Measurements from ENCODE around the gene PSMB3. TPM values are rescaled to one million over a fixed set of nuclear protein-coding genes. Genes with fewer than 3 reads are reported as not detected.

Gene PSMB3
- total RNA-seq, 2 donors from 2014 or later, result 182 to 190 TPM

- Mint-ChIP-seq H3K27ac (peak overlapping the region; percentile 62), H3K9me3 (peaks cover 0 to 3% of the 10 kb centered on the region in 2 donors), H3K27me3 (ENCODE audit: low read depth) (no peaks in the 10 kb centered on the region), H3K4me1 (ENCODE audit: low read depth) (peaks cover 67% of the 10 kb centered on the region), H3K36me3 (ENCODE audit: insufficient read depth in 2 of 2) (peaks cover 4% of the 10 kb centered on the region in 2 donors), H3K4me3 (peak overlapping the region; percentile 91 to 100)
- no peak for DNase-seq
- ATAC-seq (replicated peaks in 1 of 2), result no peak
These were observed 19.9 kb upstream of the PSMB3 start for GRCh38 chr17:38732376-38733281.

GRCh38 chr17:38733282-38733981 is 19.1 kb upstream of the PSMB3 start:
- Mint-ChIP-seq H3K36me3 (ENCODE audit: insufficient read depth in 2 of 2) (peaks cover 1% of the 10 kb centered on the region in 2 donors), H3K4me3 (peak overlapping the region; percentile 43 to 50), H3K4me1 (ENCODE audit: low read depth) (peaks cover 59% of the 10 kb centered on the region), H3K9me3 (no peaks in the 10 kb centered on the region), H3K27ac (peak overlapping the region; percentile 62), H3K27me3 (ENCODE audit: low read depth) (no peaks in the 10 kb centered on the region)
- ATAC-seq (replicated peaks in 1 of 2) (no peak), DNase-seq (no peak)

GRCh38 chr17:38733982-38734973 is 18.3 kb upstream of the PSMB3 start:
- peaks cover 51% of the 10 kb centered on the region for H3K4me1 Mint-ChIP-seq (ENCODE audit: low read depth)
- ATAC-seq (replicated peaks in 1 of 2), result peak in 1 of 2 donors; percentile 16

GRCh38 chr17:38735161-38735997 is 17.2 kb upstream of the PSMB3 start:
- H3K4me1 Mint-ChIP-seq (ENCODE audit: low read depth), result peaks cover 47% of the 10 kb centered on the region

More at GRCh38 chr17:38733982-38734973, 18.3 kb upstream of the PSMB3 start:
- no peaks in the 10 kb centered on the region for H3K9me3 Mint-ChIP-seq
- no peak overlapping the region for H3K27ac Mint-ChIP-seq
- peak in 1 of 2 donors; percentile 46 for DNase-seq
- peaks cover 1% of the 10 kb centered on the region in 2 donors for H3K36me3 Mint-ChIP-seq (ENCODE audit: insufficient read depth in 2 of 2)
- peak overlapping the region; percentile 43 to 50 for H3K4me3 Mint-ChIP-seq
- no peaks in the 10 kb centered on the region for H3K27me3 Mint-ChIP-seq (ENCODE audit: low read depth)

GRCh38 chr17:38738007-38738662 is 14.4 kb upstream of the PSMB3 start:
- H3K4me1 Mint-ChIP-seq (ENCODE audit: low read depth), result peaks cover 27% of the 10 kb centered on the region
- ATAC-seq (replicated peaks in 1 of 2) (no peak), DNase-seq (no peak)
- H3K27me3 Mint-ChIP-seq (ENCODE audit: low read depth), result no peaks in the 10 kb centered on the region
- H3K4me3 Mint-ChIP-seq, result no peak overlapping the region
- H3K9me3 Mint-ChIP-seq, result no peaks in the 10 kb centered on the region
- H3K27ac Mint-ChIP-seq, result no peak overlapping the region
- H3K36me3 Mint-ChIP-seq (ENCODE audit: insufficient read depth in 2 of 2), result no peaks in the 10 kb centered on the region

More at GRCh38 chr17:38735161-38735997, 17.2 kb upstream of the PSMB3 start:
- DNase-seq, result peak; percentile 73 to 78
- Mint-ChIP-seq H3K27me3 (ENCODE audit: low read depth) (no peaks in the 10 kb centered on the region), H3K27ac (no peak overlapping the region), H3K36me3 (ENCODE audit: insufficient read depth in 2 of 2) (peaks cover 1% of the 10 kb centered on the region in 2 donors), H3K9me3 (no peaks in the 10 kb centered on the region), H3K4me3 (no peak overlapping the region)
- ATAC-seq (replicated peaks in 1 of 2), result peak; percentile 24 to 27

- no peak for DNase-seq
- Mint-ChIP-seq H3K36me3 (ENCODE audit: insufficient read depth in 2 of 2) (no peaks in the 10 kb centered on the region), H3K27ac (no peak overlapping the region), H3K4me3 (no peak overlapping the region), H3K27me3 (ENCODE audit: low read depth) (no peaks in the 10 kb centered on the region), H3K4me1 (ENCODE audit: low read depth) (peaks cover 21% of the 10 kb centered on the region), H3K9me3 (no peaks in the 10 kb centered on the region)
- ATAC-seq (replicated peaks in 1 of 2), result no peak
These were observed 13.9 kb upstream of the PSMB3 start for GRCh38 chr17:38738686-38739085.

GRCh38 chr17:38739305-38739704 is 13.2 kb upstream of the PSMB3 start:
- Mint-ChIP-seq H3K27ac (no peak overlapping the region), H3K27me3 (ENCODE audit: low read depth) (peaks cover 2% of the 10 kb centered on the region)
- no peak for ATAC-seq (replicated peaks in 1 of 2)

GRCh38 chr17:38740044-38740443 is 12.5 kb upstream of the PSMB3 start:
- Mint-ChIP-seq H3K4me1 (ENCODE audit: low read depth) (peaks cover 9% of the 10 kb centered on the region), H3K27me3 (ENCODE audit: low read depth) (peaks cover 10% of the 10 kb centered on the region), H3K27ac (no peak overlapping the region), H3K4me3 (no peak overlapping the region), H3K9me3 (no peaks in the 10 kb centered on the region), H3K36me3 (ENCODE audit: insufficient read depth in 2 of 2) (no peaks in the 10 kb centered on the region)
- no peak for DNase-seq
- no peak for ATAC-seq (replicated peaks in 1 of 2)

More at GRCh38 chr17:38739305-38739704, 13.2 kb upstream of the PSMB3 start:
- DNase-seq, result no peak
- no peaks in the 10 kb centered on the region for H3K36me3 Mint-ChIP-seq (ENCODE audit: insufficient read depth in 2 of 2)
- no peaks in the 10 kb centered on the region for H3K9me3 Mint-ChIP-seq
- peaks cover 15% of the 10 kb centered on the region for H3K4me1 Mint-ChIP-seq (ENCODE audit: low read depth)
- no peak overlapping the region for H3K4me3 Mint-ChIP-seq

- H3K36me3 Mint-ChIP-seq (ENCODE audit: insufficient read depth in 2 of 2), result no peaks in the 10 kb centered on the region
- H3K4me1 Mint-ChIP-seq (ENCODE audit: low read depth), result peaks cover 7% of the 10 kb centered on the region
- no peak overlapping the region for H3K27ac Mint-ChIP-seq
- ATAC-seq (replicated peaks in 1 of 2), result no peak
- H3K9me3 Mint-ChIP-seq, result no peaks in the 10 kb centered on the region
- H3K4me3 Mint-ChIP-seq, result no peak overlapping the region
- H3K27me3 Mint-ChIP-seq (ENCODE audit: low read depth), result peaks cover 13% of the 10 kb centered on the region
- DNase-seq, result no peak
These were observed 11.7 kb upstream of the PSMB3 start for GRCh38 chr17:38740806-38741205.

GRCh38 chr17:38741461-38741860 is 11.1 kb upstream of the PSMB3 start:
- H3K27ac Mint-ChIP-seq, result no peak overlapping the region

GRCh38 chr17:38741921-38742410 is 10.6 kb upstream of the PSMB3 start:
- peaks cover 0 to 2% of the 10 kb centered on the region in 2 donors for H3K36me3 Mint-ChIP-seq (ENCODE audit: insufficient read depth in 2 of 2)
- H3K4me1 Mint-ChIP-seq (ENCODE audit: low read depth), result peaks cover 19% of the 10 kb centered on the region
- peaks cover 24% of the 10 kb centered on the region for H3K27me3 Mint-ChIP-seq (ENCODE audit: low read depth)
- no peak for DNase-seq
- H3K9me3 Mint-ChIP-seq, result no peaks in the 10 kb centered on the region
- no peak overlapping the region for H3K27ac Mint-ChIP-seq
- no peak for ATAC-seq (replicated peaks in 1 of 2)
- no peak overlapping the region for H3K4me3 Mint-ChIP-seq

More at GRCh38 chr17:38741461-38741860, 11.1 kb upstream of the PSMB3 start:
- Mint-ChIP-seq H3K9me3 (no peaks in the 10 kb centered on the region), H3K27me3 (ENCODE audit: low read depth) (peaks cover 20% of the 10 kb centered on the region), H3K4me3 (no peak overlapping the region), H3K36me3 (ENCODE audit: insufficient read depth in 2 of 2) (no peaks in the 10 kb centered on the region), H3K4me1 (ENCODE audit: low read depth) (peaks cover 14% of the 10 kb centered on the region)
- no peak for ATAC-seq (replicated peaks in 1 of 2)
- no peak for DNase-seq

Measured in activated T-cell treated with anti-CD3 and anti-CD28 coated beads, Interleukin-2, amount 50 U/mL, for 72 hours (primary cell).